NCI-H2171 (cell line): Measurements from ENCODE around the gene FXYD3.

Experiments used
- DNase-seq: peaks from one replicate; lab custom pipeline; 2025; lab: John Stamatoyannopoulos, UW

The FXYD3 gene, protein sequence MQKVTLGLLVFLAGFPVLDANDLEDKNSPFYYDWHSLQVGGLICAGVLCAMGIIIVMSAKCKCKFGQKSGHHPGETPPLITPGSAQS

DNA sequence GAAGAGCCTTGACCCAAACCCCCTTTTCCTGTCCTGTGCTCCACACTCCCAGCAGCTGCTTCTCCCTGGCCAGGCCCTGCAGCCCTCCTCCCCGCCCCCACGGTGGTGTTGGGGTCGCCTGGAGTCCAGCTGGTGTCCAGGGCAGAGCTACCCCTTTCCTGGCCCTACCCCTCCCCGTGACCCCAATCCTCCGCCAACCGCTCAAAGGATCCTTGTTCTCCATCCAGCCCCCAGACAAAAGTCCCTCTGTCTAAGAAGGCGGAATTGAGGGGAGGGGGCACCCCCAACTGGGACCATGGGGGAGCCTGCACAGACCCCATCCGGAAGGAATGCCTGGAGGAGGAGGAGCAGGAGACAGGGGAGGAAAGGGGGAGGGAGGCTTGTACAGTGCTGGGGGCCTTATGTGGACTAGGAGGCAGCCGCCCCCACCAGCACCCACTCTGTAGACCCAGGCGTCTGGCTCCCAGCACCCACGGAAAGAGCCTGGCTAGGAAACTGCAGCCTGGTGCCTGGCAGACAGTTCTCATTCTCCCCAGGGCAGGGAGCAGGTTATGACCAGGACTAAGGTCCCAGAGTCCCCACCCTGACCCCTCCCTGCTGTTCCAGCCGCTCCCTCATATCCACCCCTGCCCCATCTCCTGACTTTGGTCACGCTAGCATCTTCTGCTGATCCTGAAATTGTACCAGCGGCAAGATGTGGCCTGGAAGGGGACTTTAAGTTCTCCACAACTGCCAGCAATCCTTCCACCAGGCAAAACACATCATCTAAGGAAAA lies at the start of gene FXYD3:
FXYD3 (plus strand) TSS at position 647 of the 775 bp plus-strand sequence. CDS start 3,554 bp downstream, outside the sequence.
- no peak for DNase-seq

DNA sequence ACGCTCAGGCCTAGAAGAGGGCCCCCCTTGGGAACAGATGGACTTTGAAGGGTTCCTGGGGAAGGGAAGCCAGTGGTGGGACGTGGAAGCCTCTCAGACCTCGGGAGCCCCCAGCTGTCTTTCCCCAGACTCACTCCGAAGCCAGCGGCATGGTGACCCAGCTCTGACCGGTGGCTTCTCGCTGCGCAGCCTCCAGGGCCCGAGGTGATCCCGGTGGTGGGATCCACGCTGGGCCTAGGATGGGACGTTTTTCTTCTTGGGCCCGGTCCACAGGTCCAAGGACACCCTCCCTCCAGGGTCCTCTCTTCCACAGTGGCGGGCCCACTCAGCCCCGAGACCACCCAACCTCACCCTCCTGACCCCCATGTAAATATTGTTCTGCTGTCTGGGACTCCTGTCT lies 49.5 kb upstream of the FXYD3 start:
- no peak for DNase-seq

DNA sequence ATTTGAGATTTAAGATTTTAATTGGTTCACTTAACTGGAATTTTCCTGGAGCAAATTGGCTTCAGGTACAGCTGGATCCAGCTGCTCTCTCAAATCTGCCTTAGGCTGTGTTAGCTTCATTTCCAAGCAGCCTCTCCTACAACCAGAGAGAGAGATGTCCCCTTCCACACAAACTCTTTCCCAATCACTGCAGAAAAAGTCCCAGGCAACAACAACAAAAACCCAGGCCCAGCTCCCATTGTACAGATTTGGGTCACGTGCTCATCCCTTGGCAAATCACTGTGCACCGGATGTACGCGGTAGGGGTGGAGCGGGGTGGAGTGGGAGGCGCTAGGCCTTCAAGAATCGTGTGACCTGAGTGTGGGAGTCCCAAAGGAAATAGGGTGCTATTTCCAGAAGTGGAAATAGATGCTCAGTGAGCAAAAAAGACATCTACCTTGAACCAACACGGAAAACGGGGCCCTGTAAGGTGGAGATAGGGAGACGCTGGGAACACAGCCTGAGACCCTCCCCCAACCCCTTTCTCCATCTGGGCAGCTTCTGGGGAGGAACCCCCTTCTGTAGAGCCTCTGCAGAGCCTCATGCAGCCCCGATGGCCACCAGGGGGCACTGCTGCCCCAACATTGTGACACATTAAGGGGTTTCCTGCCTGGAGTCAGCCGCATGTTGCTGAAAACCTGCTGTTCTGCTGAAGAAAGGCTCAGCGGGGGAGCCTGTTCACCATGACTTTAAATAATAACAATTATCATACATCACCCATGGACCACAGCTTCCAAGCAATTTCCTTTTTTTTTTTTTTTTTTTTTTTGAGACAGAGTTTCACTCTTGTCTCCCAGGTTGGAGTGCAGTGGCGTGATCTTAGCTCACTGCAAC lies 48.7 kb upstream of the FXYD3 start:
- DNase-seq: peak; percentile 85

DNA sequence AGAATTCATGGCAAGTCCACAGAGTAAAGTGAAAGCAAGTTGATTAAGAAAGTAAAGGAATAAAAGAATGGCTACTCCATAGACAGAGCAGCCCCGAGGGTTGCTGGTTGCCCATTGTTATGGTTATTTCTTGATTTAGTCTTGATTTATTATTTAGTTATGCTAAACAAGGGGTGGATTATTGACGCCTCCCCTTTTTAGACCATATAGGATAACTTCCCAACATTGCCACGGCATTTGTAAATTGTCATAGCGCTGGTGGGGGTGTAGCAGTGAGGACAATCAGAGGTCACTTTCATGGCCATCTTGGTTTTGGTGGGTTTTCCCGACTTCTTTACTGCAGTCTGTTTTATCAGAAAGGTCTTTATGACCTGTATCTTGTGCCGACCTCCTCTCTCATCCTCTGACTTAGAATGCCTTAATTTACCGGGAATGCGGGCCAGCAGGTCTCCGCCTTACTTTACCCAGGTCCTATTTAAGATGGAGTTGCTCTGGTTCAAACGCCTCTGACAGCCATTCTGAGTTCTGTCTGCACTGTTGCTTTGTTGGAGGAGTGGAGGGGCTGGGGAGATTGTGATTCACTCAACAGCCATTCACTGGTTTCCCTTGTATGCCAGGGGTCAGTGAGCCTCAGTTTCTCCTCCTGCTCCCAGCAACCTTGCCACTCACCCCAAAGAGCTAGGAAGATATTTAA lies 46.5 kb upstream of the FXYD3 start:
- DNase-seq: no peak

GRCh38 chr19:35069696-35070095 lies 45.9 kb upstream of the FXYD3 start:
- DNase-seq: no peak

- no peak for DNase-seq
These were observed 45.2 kb upstream of the FXYD3 start for GRCh38 chr19:35070471-35070870.

DNA sequence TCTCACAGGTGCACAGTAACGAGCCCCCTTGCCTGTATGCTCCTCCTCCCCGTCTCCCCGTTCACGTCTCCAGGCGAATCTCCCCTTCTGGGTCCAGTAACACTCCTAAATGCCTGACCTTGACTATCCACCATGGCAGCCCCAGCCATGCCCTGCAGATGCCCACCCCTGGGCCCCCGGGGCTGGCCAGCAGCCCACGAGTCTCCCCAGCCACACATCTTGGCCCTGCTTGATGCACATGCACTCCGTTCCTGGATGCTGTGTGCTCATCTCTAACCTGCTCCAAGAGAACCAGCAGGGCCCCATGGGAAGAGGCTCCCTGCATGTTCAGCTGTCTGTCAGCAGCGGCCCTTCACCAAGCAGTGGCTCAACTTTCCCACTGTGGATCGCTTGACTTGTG lies 42.1 kb upstream of the FXYD3 start:
- DNase-seq: no peak

DNA sequence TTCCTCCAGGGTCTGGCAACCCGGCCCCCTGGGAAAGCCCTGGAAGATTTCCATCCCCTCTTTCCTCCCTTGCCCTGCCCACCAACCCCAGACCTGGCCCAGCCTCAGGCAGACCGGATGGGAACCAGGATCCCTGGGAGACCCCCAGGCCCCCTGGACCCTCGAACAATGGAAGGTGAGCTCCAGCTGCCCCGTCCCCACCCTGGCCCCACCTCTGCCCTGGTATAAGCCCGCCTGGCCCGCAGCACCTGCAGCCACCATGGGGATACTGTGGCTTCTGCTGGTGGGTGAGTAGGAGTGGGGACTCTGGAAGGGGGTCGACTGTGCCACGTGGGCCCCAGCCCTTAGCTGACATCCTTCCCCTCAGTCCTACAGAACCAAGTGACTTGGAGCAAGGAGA lies 41.7 kb upstream of the FXYD3 start:
- DNase-seq: no peak

DNA sequence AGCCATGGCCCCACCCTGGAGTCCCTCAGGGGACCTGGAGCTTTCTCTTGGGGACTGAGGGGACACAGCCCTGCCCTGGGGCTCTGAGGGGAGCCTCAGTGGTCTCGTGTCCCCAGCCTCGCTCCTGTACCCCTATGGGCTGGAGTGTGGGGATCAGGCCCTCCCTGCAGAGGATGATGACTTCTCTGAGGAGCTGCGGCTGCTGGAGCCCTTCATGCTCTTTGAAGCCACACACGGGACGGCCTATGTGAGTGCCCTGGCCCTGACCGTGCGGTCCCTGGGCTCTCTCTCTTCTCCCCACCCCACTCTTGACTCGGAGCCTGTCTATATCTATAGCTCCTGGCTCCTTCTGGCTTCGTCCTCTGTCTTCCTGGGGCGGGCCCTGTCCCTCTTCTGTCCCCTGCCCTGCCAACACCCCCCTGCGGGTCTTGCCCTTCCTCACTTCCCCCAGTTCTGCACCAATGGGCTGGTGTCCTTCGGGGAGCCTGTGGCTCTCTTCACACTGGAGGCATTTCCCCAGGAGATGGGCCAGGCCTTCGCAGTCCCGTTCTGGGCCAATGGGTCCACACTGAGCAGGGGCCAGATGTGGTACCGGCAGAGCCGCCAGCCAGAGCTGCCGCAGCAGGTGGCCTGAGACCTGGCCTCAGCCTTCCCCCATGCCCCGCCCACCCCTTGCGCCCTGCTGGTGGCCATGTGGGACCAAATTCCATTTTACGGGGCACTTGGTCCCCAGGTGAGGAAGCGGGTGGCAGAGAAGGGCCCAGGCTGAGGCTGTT lies 41.0 kb upstream of the FXYD3 start:
- DNase-seq: no peak

DNA sequence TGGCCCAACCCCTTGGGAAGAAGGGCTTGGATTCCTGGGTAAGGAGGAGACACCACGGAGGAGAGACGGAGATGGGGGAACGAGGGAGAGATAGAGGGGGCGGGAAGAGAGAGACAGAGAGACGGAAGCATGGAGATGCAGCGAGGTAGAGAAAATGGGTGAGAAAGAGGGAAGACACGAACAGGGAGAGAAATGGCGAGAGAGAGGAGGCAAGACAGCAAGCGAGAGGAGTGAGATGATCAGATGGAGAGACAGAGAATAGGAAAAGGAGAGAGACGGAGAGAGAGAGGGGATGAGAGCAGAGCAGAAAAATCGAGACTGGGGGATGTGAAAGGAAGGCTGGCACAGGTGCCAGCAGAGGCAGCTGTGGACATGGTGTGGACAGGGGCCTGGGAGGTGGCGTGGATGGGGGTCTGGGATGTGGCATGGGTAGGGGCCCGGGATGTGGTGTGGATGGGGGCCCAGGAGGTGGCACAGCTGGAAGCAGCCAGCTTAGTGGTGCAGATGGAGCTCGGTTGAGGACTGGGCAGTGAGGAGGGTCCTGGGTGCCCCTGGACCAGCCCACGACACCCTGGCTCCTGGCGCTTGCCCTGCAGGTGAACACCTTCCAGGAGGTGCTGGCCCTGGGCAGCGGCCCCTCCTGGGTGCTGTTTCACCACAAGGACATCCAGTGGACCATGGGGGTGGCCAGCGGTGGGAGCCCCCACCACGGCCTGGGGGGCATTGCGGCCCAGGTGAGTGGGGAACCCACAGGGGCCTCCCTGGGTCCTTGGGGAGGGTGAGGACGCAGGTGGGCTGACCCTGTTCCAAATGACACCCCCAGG lies 40.2 kb upstream of the FXYD3 start:
- DNase-seq: no peak

GRCh38 chr19:35076026-35076370 lies 39.6 kb upstream of the FXYD3 start:
- no peak for DNase-seq

GRCh38 chr19:35076657-35077056 lies 39.0 kb upstream of the FXYD3 start:
- peak; percentile 40 for DNase-seq

GRCh38 chr19:35077411-35078223 lies 38.0 kb upstream of the FXYD3 start:
- DNase-seq: no peak

DNA sequence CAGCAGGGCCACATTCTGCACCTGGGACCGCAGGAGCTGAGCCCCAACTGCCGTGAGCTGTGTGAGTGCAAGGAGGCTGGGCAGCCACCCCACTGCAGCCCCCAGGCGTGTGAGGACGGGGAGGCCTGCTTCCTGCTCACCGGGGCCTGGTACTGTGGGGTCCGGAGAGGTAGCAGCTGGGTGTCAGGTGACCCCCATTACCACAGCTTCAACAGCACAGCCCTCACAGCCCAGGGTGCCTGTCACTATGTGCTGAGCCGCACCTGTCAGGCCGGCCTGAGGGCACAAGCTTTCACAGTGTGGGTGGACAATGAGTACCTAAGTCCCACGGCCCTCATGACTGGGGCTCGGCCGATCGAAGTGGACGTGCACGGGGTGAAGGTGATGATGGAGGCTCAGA lies 35.8 kb upstream of the FXYD3 start:
- no peak for DNase-seq

DNA sequence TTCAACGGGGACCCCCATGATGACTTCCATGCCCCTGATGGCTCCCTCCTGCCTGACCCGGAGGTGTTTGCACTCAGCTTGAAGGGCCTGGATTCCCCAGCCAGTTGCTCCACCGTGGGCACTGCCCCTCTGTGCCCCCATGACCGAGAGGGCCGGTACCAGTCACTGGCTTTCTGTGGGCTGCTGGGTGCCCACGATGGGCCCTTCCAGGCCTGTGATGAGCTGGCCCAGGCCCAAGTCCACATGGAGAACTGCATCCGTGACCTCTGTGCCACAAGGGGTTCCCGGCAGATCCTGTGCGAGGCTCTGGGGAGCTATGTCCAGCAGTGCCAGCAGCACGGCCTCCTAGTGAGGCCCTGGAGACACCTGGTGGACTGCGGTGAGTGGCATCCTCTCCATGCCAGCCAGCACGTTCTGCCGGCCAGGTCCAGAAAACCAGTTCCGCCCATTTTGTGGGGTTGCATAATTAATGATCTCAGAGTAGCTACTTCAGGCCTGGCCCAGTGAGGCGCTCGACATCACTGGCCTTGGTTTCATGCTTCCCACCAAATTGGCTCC lies 34.9 kb upstream of the FXYD3 start:
- DNase-seq: no peak

DNA sequence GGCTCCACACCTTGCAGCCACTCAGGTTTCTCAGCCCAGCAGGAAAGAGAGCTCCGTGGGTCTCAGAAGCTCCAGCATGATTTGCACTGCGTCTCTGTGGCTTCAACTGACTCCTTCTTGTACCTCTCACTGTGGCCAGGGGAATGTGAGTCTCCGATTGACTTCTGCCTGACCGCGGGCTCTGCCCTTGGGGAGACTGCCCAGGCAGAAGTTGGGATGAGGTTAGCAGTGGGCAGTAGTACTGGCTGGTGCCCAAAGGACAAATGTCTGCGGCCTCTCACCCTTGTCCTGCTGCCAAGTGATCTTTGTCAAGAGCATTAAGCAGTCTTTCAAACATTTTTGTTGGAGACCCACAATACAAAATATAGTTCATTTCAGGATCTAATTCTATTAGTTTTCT lies 34.4 kb upstream of the FXYD3 start:
- DNase-seq: no peak

GRCh38 chr19:35083691-35084508 lies 31.7 kb upstream of the FXYD3 start:
- no peak for DNase-seq

DNA sequence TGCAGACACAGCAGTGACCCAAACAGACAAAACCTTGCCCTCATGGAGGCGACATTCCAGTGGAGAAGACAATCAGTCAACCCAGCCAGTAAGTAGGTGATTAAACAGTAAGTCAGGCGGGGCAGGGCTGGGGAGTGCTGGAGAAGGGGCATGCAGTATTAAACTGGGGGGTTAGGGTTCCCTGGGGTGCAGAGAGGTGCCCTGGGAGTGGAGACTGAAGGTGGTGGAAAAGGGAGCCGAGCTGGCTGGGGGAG lies 31.2 kb upstream of the FXYD3 start:
- DNase-seq: no peak

DNA sequence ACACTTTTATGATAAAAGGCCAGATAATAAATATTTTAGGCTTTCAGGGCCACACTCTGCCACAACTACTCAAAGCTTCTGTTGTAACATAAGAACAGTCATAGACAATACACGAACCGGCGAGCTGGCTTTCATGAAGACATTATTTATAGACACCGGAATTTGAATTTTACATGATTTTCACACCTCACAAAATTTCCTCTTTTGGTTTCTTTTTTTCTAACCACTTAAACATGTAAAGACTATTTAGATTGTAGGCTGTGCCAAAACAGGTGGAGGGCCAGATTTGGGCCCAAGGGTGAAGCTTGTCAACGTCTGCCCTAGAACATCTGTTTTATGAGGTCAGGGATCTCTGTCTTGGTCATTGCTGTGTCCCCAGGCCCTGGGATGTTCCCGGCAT lies 29.7 kb upstream of the FXYD3 start:
- no peak for DNase-seq
